ENCODE results near the gene CRELD2. TPM values are rescaled to one million over a fixed set of nuclear protein-coding genes. Genes with fewer than 3 reads are reported as not detected.

The CRELD2 gene
- polyA plus RNA-seq, 1 donor, result 28.9 TPM

- Histone ChIP-seq H3K36me3 (ENCODE audit: control insufficient read depth, insufficient read depth, low read length) (no peaks in the 10 kb centered on the region), H3K4me1 (ENCODE audit: control insufficient read depth, insufficient read depth, low read length) (peaks cover 77% of the 10 kb centered on the region), H3K9me3 (ENCODE audit: control insufficient read depth, low read depth, low read length) (no peaks in the 10 kb centered on the region), H3K4me3 (ENCODE audit: low read length) (no peak overlapping the region), H3K27ac (ENCODE audit: low read length) (peak overlapping the region; percentile 95), H3K27me3 (ENCODE audit: control insufficient read depth, insufficient read depth, low read length) (no peaks in the 10 kb centered on the region)
- 10% methylated on average over 2 of the region's 24 CpGs for WGBS (ENCODE audit: insufficient coverage, low lambda C conversion rate)
- peak; percentile 86 to 93 for DNase-seq
These were observed 33.8 kb downstream of the CRELD2 start for GRCh38 chr22:49951986-49952896.

GRCh38 chr22:49953027-49953679 lies 34.7 kb downstream of the CRELD2 start:
- Histone ChIP-seq H3K9me3 (ENCODE audit: control insufficient read depth, low read depth, low read length) (no peaks in the 10 kb centered on the region), H3K36me3 (ENCODE audit: control insufficient read depth, insufficient read depth, low read length) (no peaks in the 10 kb centered on the region), H3K4me3 (ENCODE audit: low read length) (no peak overlapping the region), H3K27me3 (ENCODE audit: control insufficient read depth, insufficient read depth, low read length) (no peaks in the 10 kb centered on the region), H3K4me1 (ENCODE audit: control insufficient read depth, insufficient read depth, low read length) (peaks cover 78% of the 10 kb centered on the region), H3K27ac (ENCODE audit: low read length) (peak overlapping the region; percentile 95)
- no CpG with 5 or more reads among the region's 20 CpGs for WGBS (ENCODE audit: insufficient coverage, low lambda C conversion rate)
- DNase-seq, result no peak

GRCh38 chr22:49953680-49954344 lies 35.4 kb downstream of the CRELD2 start:
- Histone ChIP-seq H3K27me3 (ENCODE audit: control insufficient read depth, insufficient read depth, low read length) (no peaks in the 10 kb centered on the region), H3K9me3 (ENCODE audit: control insufficient read depth, low read depth, low read length) (no peaks in the 10 kb centered on the region), H3K36me3 (ENCODE audit: control insufficient read depth, insufficient read depth, low read length) (no peaks in the 10 kb centered on the region), H3K27ac (ENCODE audit: low read length) (peak overlapping the region; percentile 95), H3K4me3 (ENCODE audit: low read length) (no peak overlapping the region), H3K4me1 (ENCODE audit: control insufficient read depth, insufficient read depth, low read length) (peaks cover 79% of the 10 kb centered on the region)
- no peak for DNase-seq
- WGBS (ENCODE audit: insufficient coverage, low lambda C conversion rate), result no CpG with 5 or more reads among the region's 18 CpGs

GRCh38 chr22:49954354-49954753 lies 35.9 kb downstream of the CRELD2 start:
- H3K36me3 ChIP-seq (ENCODE audit: control insufficient read depth, insufficient read depth, low read length), result no peaks in the 10 kb centered on the region
- no peak overlapping the region for H3K4me3 ChIP-seq (ENCODE audit: low read length)
- no peaks in the 10 kb centered on the region for H3K27me3 ChIP-seq (ENCODE audit: control insufficient read depth, insufficient read depth, low read length)
- no peak for DNase-seq
- no CpG with 5 or more reads among the region's 8 CpGs for WGBS (ENCODE audit: insufficient coverage, low lambda C conversion rate)
- no peaks in the 10 kb centered on the region for H3K9me3 ChIP-seq (ENCODE audit: control insufficient read depth, low read depth, low read length)
- no peak overlapping the region for H3K27ac ChIP-seq (ENCODE audit: low read length)
- H3K4me1 ChIP-seq (ENCODE audit: control insufficient read depth, insufficient read depth, low read length), result peaks cover 79% of the 10 kb centered on the region

GRCh38 chr22:49954991-49955580 lies 36.7 kb downstream of the CRELD2 start:
- Histone ChIP-seq H3K36me3 (ENCODE audit: control insufficient read depth, insufficient read depth, low read length) (no peaks in the 10 kb centered on the region), H3K4me1 (ENCODE audit: control insufficient read depth, insufficient read depth, low read length) (peaks cover 77% of the 10 kb centered on the region), H3K27ac (ENCODE audit: low read length) (no peak overlapping the region), H3K9me3 (ENCODE audit: control insufficient read depth, low read depth, low read length) (no peaks in the 10 kb centered on the region), H3K27me3 (ENCODE audit: control insufficient read depth, insufficient read depth, low read length) (no peaks in the 10 kb centered on the region), H3K4me3 (ENCODE audit: low read length) (no peak overlapping the region)
- DNase-seq, result no peak
- no CpG with 5 or more reads among the region's 15 CpGs for WGBS (ENCODE audit: insufficient coverage, low lambda C conversion rate)

- no peak overlapping the region for H3K27ac ChIP-seq (ENCODE audit: low read length)
- no CpG with 5 or more reads among the region's 22 CpGs for WGBS (ENCODE audit: insufficient coverage, low lambda C conversion rate)
These were observed 37.4 kb downstream of the CRELD2 start for GRCh38 chr22:49955581-49956417.

GRCh38 chr22:49956418-49956770 lies 38.0 kb downstream of the CRELD2 start:
- H3K27me3 ChIP-seq (ENCODE audit: control insufficient read depth, insufficient read depth, low read length), result no peaks in the 10 kb centered on the region
- no peaks in the 10 kb centered on the region for H3K9me3 ChIP-seq (ENCODE audit: control insufficient read depth, low read depth, low read length)
- no peaks in the 10 kb centered on the region for H3K36me3 ChIP-seq (ENCODE audit: control insufficient read depth, insufficient read depth, low read length)
- H3K4me3 ChIP-seq (ENCODE audit: low read length), result no peak overlapping the region
- H3K27ac ChIP-seq (ENCODE audit: low read length), result no peak overlapping the region
- WGBS (ENCODE audit: insufficient coverage, low lambda C conversion rate), result no CpG with 5 or more reads among the region's 15 CpGs
- peaks cover 66% of the 10 kb centered on the region for H3K4me1 ChIP-seq (ENCODE audit: control insufficient read depth, insufficient read depth, low read length)
- DNase-seq, result no peak

More at GRCh38 chr22:49955581-49956417, 37.4 kb downstream of the CRELD2 start:
- Histone ChIP-seq H3K4me3 (ENCODE audit: low read length) (no peak overlapping the region), H3K9me3 (ENCODE audit: control insufficient read depth, low read depth, low read length) (no peaks in the 10 kb centered on the region), H3K36me3 (ENCODE audit: control insufficient read depth, insufficient read depth, low read length) (no peaks in the 10 kb centered on the region), H3K4me1 (ENCODE audit: control insufficient read depth, insufficient read depth, low read length) (peaks cover 72% of the 10 kb centered on the region), H3K27me3 (ENCODE audit: control insufficient read depth, insufficient read depth, low read length) (no peaks in the 10 kb centered on the region)
- no peak for DNase-seq

GRCh38 chr22:49956914-49957825 lies 38.7 kb downstream of the CRELD2 start:
- no CpG with 5 or more reads among the region's 20 CpGs for WGBS (ENCODE audit: insufficient coverage, low lambda C conversion rate)
- no peaks in the 10 kb centered on the region for H3K9me3 ChIP-seq (ENCODE audit: control insufficient read depth, low read depth, low read length)
- H3K27ac ChIP-seq (ENCODE audit: low read length), result peak overlapping the region; percentile 83
- peaks cover 58% of the 10 kb centered on the region for H3K4me1 ChIP-seq (ENCODE audit: control insufficient read depth, insufficient read depth, low read length)
- no peak overlapping the region for H3K4me3 ChIP-seq (ENCODE audit: low read length)
- DNase-seq, result no peak
- H3K27me3 ChIP-seq (ENCODE audit: control insufficient read depth, insufficient read depth, low read length), result no peaks in the 10 kb centered on the region
- peaks cover 3% of the 10 kb centered on the region for H3K36me3 ChIP-seq (ENCODE audit: control insufficient read depth, insufficient read depth, low read length)

- Histone ChIP-seq H3K27ac (ENCODE audit: low read length) (peak overlapping the region; percentile 83), H3K9me3 (ENCODE audit: control insufficient read depth, low read depth, low read length) (no peaks in the 10 kb centered on the region), H3K4me3 (ENCODE audit: low read length) (no peak overlapping the region), H3K27me3 (ENCODE audit: control insufficient read depth, insufficient read depth, low read length) (no peaks in the 10 kb centered on the region), H3K4me1 (ENCODE audit: control insufficient read depth, insufficient read depth, low read length) (peaks cover 56% of the 10 kb centered on the region), H3K36me3 (ENCODE audit: control insufficient read depth, insufficient read depth, low read length) (peaks cover 8% of the 10 kb centered on the region)
- DNase-seq, result peak in 1 of 2 donors; percentile 85
- WGBS (ENCODE audit: insufficient coverage, low lambda C conversion rate), result no CpG with 5 or more reads among the region's 12 CpGs
These were observed 39.5 kb downstream of the CRELD2 start for GRCh38 chr22:49957826-49958365.
